ENCODE measurements around the gene RAMACL. TPM values are rescaled to one million over a fixed set of nuclear protein-coding genes. Genes with fewer than 3 reads are reported as not detected.

RAMACL gene
- total RNA-seq, 2 experiments from 2014 or later = 0.45 TPM; not detected in 1

- Mint-ChIP-seq H3K9me3 (no peaks in the 10 kb centered on the region), H3K27me3 (no peaks in the 10 kb centered on the region), H3K36me3 (ENCODE audit: low read depth) (no peaks in the 10 kb centered on the region), H3K4me3 (no peak overlapping the region), H3K4me1 (ENCODE audit: low read depth) (peaks cover 20% of the 10 kb centered on the region), H3K27ac (no peak overlapping the region)
- POLR2A ChIA-PET = no interaction called here
- no peak for TF ChIP-seq CTCF (IDR thresholded peaks at IDR 0.05)
- CTCF ChIA-PET = no interaction called here
- DNase-seq (no peak), ATAC-seq (no peak)
- intact Hi-C loops (cut with micrococcal nuclease) = no loop called here
Observed at GRCh38 chr6:166591961-166592520, 5.6 kb upstream of the RAMACL start.

- H3K4me1 Mint-ChIP-seq (ENCODE audit: low read depth) = peaks cover 20% of the 10 kb centered on the region
- POLR2A ChIA-PET = no interaction called here
- no peaks in the 10 kb centered on the region for H3K9me3 Mint-ChIP-seq
- intact Hi-C loops (cut with micrococcal nuclease) = no loop called here
- ATAC-seq = no peak
- no peaks in the 10 kb centered on the region for H3K27me3 Mint-ChIP-seq
- CTCF ChIA-PET = no interaction called here
- H3K27ac Mint-ChIP-seq = no peak overlapping the region
- H3K4me3 Mint-ChIP-seq = no peak overlapping the region
- no peaks in the 10 kb centered on the region for H3K36me3 Mint-ChIP-seq (ENCODE audit: low read depth)
- DNase-seq = no peak
- no peak for TF ChIP-seq CTCF (IDR thresholded peaks at IDR 0.05)
Observed at GRCh38 chr6:166591026-166591425, 4.5 kb upstream of the RAMACL start.

DNA sequence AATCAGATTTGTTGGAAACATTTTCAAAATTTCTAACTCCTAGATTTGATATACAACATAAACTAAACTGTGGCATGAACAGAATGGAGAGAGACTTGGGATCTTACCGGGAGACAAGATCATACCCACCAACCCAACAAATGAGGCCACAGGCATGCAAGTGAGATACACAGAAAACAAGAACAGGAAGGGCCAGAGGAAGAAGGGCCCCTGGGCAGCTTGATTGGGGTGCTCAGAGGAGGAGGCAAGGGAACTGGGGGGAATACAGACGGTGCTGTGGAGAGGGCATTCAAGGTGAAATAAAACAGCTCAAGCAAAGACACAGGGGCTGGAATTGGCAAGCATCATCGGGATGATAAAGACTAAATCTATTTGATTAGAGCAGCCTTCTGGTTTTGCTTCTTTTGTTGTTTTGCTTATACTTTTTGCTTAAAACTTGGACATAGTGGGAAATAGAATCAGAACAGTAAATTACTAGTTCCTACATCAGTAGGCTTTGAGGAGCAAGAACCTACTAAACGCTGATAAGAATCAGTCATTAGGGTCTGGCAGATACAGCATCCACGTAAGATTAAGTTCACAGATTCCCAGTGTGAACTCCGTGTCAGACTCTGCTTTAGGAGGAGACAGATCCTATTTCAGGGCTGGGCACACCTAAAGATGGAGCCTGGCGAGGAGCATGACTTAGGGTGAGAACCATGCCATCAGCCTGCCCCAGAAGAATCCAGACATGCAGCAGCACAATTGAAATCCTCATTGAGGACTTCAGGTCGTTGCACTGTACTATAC lies 3.5 kb upstream of the RAMACL start:
- no peaks in the 10 kb centered on the region for H3K36me3 Mint-ChIP-seq (ENCODE audit: low read depth)
- DNase-seq (no peak), ATAC-seq (no peak)
- no peaks in the 10 kb centered on the region for H3K9me3 Mint-ChIP-seq
- no peak overlapping the region for H3K4me3 Mint-ChIP-seq
- ChIA-PET CTCF (no interaction called here), POLR2A (no interaction called here)
- intact Hi-C loops (cut with micrococcal nuclease) = no loop called here
- no peak for TF ChIP-seq CTCF (IDR thresholded peaks at IDR 0.05)
- no peak overlapping the region for H3K27ac Mint-ChIP-seq
- H3K4me1 Mint-ChIP-seq (ENCODE audit: low read depth) = peaks cover 20% of the 10 kb centered on the region
- H3K27me3 Mint-ChIP-seq = no peaks in the 10 kb centered on the region

GRCh38 chr6:166589337-166589731 lies 2.9 kb upstream of the RAMACL start:
- H3K4me3 Mint-ChIP-seq = no peak overlapping the region
- TF ChIP-seq CTCF (IDR thresholded peaks at IDR 0.05) = no peak
- ATAC-seq (peak; percentile 21), DNase-seq (no peak)
- H3K9me3 Mint-ChIP-seq = no peaks in the 10 kb centered on the region
- ChIA-PET POLR2A (no interaction called here), CTCF (no interaction called here)
- no peak overlapping the region for H3K27ac Mint-ChIP-seq
- intact Hi-C loops (cut with micrococcal nuclease) = no loop called here
- H3K4me1 Mint-ChIP-seq (ENCODE audit: low read depth) = peaks cover 20% of the 10 kb centered on the region
- H3K27me3 Mint-ChIP-seq = no peaks in the 10 kb centered on the region
- H3K36me3 Mint-ChIP-seq (ENCODE audit: low read depth) = no peaks in the 10 kb centered on the region

GRCh38 chr6:166588691-166589336 lies 2.3 kb upstream of the RAMACL start:
- intact Hi-C loops (cut with micrococcal nuclease) = no loop called here
- no peak for TF ChIP-seq CTCF (IDR thresholded peaks at IDR 0.05)
- Mint-ChIP-seq H3K27me3 (no peaks in the 10 kb centered on the region), H3K4me3 (no peak overlapping the region), H3K4me1 (ENCODE audit: low read depth) (peaks cover 20% of the 10 kb centered on the region), H3K27ac (no peak overlapping the region), H3K36me3 (ENCODE audit: low read depth) (no peaks in the 10 kb centered on the region), H3K9me3 (no peaks in the 10 kb centered on the region)
- ATAC-seq (peak; percentile 58), DNase-seq (peak; percentile 6)
- POLR2A ChIA-PET = no interaction called here
- CTCF ChIA-PET = no interaction called here
